ENCODE measurements around the gene NUP188. TPM values are rescaled to one million over a fixed set of nuclear protein-coding genes. Genes with fewer than 3 reads are reported as not detected.

NUP188 gene
- total RNA-seq, 2 donors from 2014 or later: 75.7 to 106 TPM

DNA sequence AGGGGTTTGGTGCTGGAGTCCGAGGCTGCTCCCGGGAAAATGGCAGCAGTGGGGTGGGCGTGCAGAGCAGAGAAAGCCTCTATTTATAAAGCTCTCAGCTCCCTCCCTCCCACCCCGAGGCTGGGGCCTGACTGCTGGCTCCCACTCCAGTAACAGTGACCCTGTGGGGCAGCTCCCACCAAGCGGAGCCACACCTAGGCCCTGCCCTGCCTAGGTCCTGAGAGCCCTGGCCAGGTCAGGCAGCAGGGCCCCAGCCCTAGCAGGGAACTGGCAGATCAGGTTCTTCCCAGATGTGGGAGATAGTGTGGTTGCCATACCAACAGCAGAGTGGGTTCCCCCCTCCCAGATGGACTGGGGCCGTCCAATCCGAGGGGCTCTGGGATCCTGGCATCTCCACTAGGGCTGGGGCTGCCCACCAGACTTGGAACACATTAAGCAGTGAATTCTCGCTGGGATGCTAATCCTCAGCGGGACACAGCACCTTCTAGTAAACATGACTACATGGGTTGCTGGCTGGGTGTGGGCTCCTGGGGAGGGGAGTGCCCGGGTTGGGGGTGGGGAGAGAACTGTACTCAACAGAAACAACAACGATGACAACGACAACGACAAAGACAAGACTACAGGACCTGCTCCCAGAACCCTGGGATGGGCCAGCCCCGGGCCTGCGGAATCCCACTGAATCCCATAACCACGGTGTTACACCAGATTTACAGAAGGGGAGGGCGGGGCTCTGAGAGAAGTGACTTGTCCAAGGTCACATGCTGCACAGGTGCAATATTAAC, 79.1 kb downstream of the NUP188 start:
- no peaks in the 10 kb centered on the region for H3K36me3 ChIP-seq
- TF ChIP-seq, protein P1, sequence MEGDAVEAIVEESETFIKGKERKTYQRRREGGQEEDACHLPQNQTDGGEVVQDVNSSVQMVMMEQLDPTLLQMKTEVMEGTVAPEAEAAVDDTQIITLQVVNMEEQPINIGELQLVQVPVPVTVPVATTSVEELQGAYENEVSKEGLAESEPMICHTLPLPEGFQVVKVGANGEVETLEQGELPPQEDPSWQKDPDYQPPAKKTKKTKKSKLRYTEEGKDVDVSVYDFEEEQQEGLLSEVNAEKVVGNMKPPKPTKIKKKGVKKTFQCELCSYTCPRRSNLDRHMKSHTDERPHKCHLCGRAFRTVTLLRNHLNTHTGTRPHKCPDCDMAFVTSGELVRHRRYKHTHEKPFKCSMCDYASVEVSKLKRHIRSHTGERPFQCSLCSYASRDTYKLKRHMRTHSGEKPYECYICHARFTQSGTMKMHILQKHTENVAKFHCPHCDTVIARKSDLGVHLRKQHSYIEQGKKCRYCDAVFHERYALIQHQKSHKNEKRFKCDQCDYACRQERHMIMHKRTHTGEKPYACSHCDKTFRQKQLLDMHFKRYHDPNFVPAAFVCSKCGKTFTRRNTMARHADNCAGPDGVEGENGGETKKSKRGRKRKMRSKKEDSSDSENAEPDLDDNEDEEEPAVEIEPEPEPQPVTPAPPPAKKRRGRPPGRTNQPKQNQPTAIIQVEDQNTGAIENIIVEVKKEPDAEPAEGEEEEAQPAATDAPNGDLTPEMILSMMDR (IDR thresholded peaks at IDR 0.05): no peak
- H3K9me3 ChIP-seq: no peaks in the 10 kb centered on the region
- peaks cover 15 to 48% of the 10 kb centered on the region in 2 donors for H3K4me1 ChIP-seq (ENCODE audit: control insufficient read depth in 1 of 2, low read depth in 2 of 2)
- H3K27me3 ChIP-seq (replicated peaks; ENCODE audit: insufficient read depth): no peaks in the 10 kb centered on the region
- H3K4me3 ChIP-seq: peak overlapping the region; percentile 94
- H3K27ac ChIP-seq: peak overlapping the region; percentile 69 to 75
- ATAC-seq (ENCODE audit: insufficient number of reproducible peaks, low FRiP score, low read depth) (no peak), DNase-seq (ENCODE audit: low spot score) (no peak)

DNA sequence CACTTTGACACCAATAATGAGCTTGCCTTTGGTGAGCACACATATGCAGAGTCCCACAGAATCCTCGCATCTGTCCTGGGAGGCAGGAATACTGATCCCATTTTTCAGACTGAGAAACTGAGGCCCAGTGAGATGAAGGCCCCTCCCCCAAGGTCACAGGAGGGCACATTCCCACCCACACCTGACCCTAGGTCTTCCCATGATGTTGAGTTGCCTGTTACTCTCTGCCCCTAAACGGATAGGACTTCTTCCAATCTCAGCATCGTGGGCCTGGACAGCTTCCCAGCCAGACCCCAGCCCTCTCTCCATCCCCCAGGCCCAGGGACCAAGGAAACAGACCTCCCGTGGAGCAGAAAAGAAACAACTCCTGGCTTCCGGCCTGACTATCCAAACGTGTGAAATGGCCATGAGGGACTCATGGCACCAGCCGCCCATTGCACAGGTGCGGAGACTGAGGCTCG, 79.8 kb downstream of the NUP188 start:
- peak overlapping the region; percentile 94 for H3K4me3 ChIP-seq
- TF ChIP-seq, protein P1 (IDR thresholded peaks at IDR 0.05): no peak
- no peaks in the 10 kb centered on the region for H3K27me3 ChIP-seq (replicated peaks; ENCODE audit: insufficient read depth)
- DNase-seq (ENCODE audit: low spot score) (no peak), ATAC-seq (ENCODE audit: insufficient number of reproducible peaks, low FRiP score, low read depth) (no peak)
- peak overlapping the region; percentile 69 to 75 for H3K27ac ChIP-seq
- peaks cover 12 to 42% of the 10 kb centered on the region in 2 donors for H3K4me1 ChIP-seq (ENCODE audit: control insufficient read depth in 1 of 2, low read depth in 2 of 2)
- H3K36me3 ChIP-seq: no peaks in the 10 kb centered on the region
- H3K9me3 ChIP-seq: no peaks in the 10 kb centered on the region

- Histone ChIP-seq H3K4me1 (ENCODE audit: control insufficient read depth in 1 of 2, low read depth in 2 of 2) (peaks cover 10 to 37% of the 10 kb centered on the region in 2 donors), H3K4me3 (peak overlapping the region; percentile 94), H3K27me3 (replicated peaks; ENCODE audit: insufficient read depth) (no peaks in the 10 kb centered on the region), H3K9me3 (no peaks in the 10 kb centered on the region), H3K27ac (peak overlapping the region; percentile 69 to 75), H3K36me3 (no peaks in the 10 kb centered on the region)
- TF ChIP-seq, protein P1 (IDR thresholded peaks at IDR 0.05): no peak
- ATAC-seq (ENCODE audit: insufficient number of reproducible peaks, low FRiP score, low read depth) (peak; percentile 21), DNase-seq (ENCODE audit: low spot score) (no peak)
Observed at GRCh38 chr9:129027685-129028191, 80.2 kb downstream of the NUP188 start.

- Histone ChIP-seq H3K4me1 (ENCODE audit: control insufficient read depth in 1 of 2, low read depth in 2 of 2) (peaks cover 10 to 31% of the 10 kb centered on the region in 2 donors), H3K27me3 (replicated peaks; ENCODE audit: insufficient read depth) (no peaks in the 10 kb centered on the region), H3K36me3 (no peaks in the 10 kb centered on the region), H3K9me3 (no peaks in the 10 kb centered on the region), H3K27ac (peak within 1 kb of the TSS; percentile 69 to 75), H3K4me3 (peak within 1 kb of the TSS; percentile 94)
- TF ChIP-seq, protein P1 (IDR thresholded peaks at IDR 0.05): peak; percentile 80
- ATAC-seq (ENCODE audit: insufficient number of reproducible peaks, low FRiP score, low read depth): peak; percentile 73
- DNase-seq (ENCODE audit: low spot score): peak; percentile 64
Observed at GRCh38 chr9:129028192-129028966, 80.9 kb downstream of the NUP188 start, which contains the start of gene SH3GLB2. SH3GLB2 (minus strand) TSS chr9:129028331; CDS start chr9:129028154, 177 bp downstream.

- TF ChIP-seq, protein P1 (IDR thresholded peaks at IDR 0.05): no peak
- Histone ChIP-seq H3K27ac (no peak overlapping the region), H3K27me3 (replicated peaks; ENCODE audit: insufficient read depth) (no peaks in the 10 kb centered on the region), H3K36me3 (no peaks in the 10 kb centered on the region), H3K9me3 (no peaks in the 10 kb centered on the region), H3K4me1 (ENCODE audit: control insufficient read depth in 1 of 2, low read depth in 2 of 2) (peaks cover 10 to 24% of the 10 kb centered on the region in 2 donors), H3K4me3 (no peak overlapping the region)
- ATAC-seq (ENCODE audit: insufficient number of reproducible peaks, low FRiP score, low read depth) (no peak), DNase-seq (ENCODE audit: low spot score) (no peak)
Observed at GRCh38 chr9:129030191-129030590, 82.7 kb downstream of the NUP188 start.

Data from thoracic aorta (tissue), 2 donors.